PC-9 (cell line): ENCODE results near the gene RTCA. TPM values are rescaled to one million over a fixed set of nuclear protein-coding genes. Genes with fewer than 3 reads are reported as not detected.
"Not testable (repeated sequence)": the region's sequence is repeated elsewhere in the genome, so short reads cannot be mapped to it uniquely, and the experiment has no call there.

Source experiments
- BruUV-seq: library from RNA; stranded (reverse); fragments of 400-500 nt; replicated peaks from 2 replicates; lab custom pipeline; 2021; lab: Mats Ljungman, UMichigan
- CTCF ChIA-PET: fragments of 300-600 bp; sonication (Branson Sonifier 250); formaldehyde crosslinking; loops from one replicate; lab custom pipeline; 2022; ENCODE audit warnings: antibody characterized with exemption; lab: Charles Lee
- POLR2A ChIA-PET: fragments of 300-600 bp; sonication (Branson Sonifier 250); formaldehyde crosslinking; loops from one replicate; lab custom pipeline; 2022; ENCODE audit warnings: antibody characterized with exemption; ENCODE audit not compliant: unreplicated experiment; lab: Charles Lee
- DNase-seq, 2 experiments: peaks; one replicate each; pipeline versions ENCODE4 v3.0.0 to v3.0.0-alpha.2; 2015 to 2022; ENCODE audit warnings: mixed read lengths in 1 of 2
- H2AFZ ChIP-seq: fragments of 200-600 bp; sonication (generic); 2 replicates; pipeline ENCODE4 v1.8.1; 2017; ENCODE audit warnings: antibody characterized with exemption
- H3F3A ChIP-seq: fragments of 200-600 bp; sonication (generic); 2 replicates; pipeline ENCODE4 v1.8.1; 2017; ENCODE audit warnings: antibody characterized with exemption, mild to moderate bottlenecking, low read depth; ENCODE audit not compliant: insufficient read depth
- H3K27ac ChIP-seq: fragments of 200-600 bp; sonication (generic); 2 replicates; pipeline ENCODE4 v1.6.1; 2016; ENCODE audit warnings: mixed run types
- H3K27me3 ChIP-seq: fragments of 200-600 bp; sonication (generic); 2 replicates; pipeline ENCODE4 v1.6.1; 2016; ENCODE audit warnings: low read depth, mixed run types; ENCODE audit not compliant: insufficient read depth
- H3K36me3 ChIP-seq: fragments of 200-600 bp; sonication (generic); 2 replicates; pipeline ENCODE4 v1.6.1; 2016; ENCODE audit warnings: low read depth, mixed run types
- H3K4me1 ChIP-seq: fragments of 200-600 bp; sonication (generic); replicated peaks from 2 replicates; pipeline ENCODE4 v1.6.1; 2016; ENCODE audit warnings: mixed run types; ENCODE audit not compliant: insufficient read depth
- H3K4me2 ChIP-seq: fragments of 200-600 bp; sonication (generic); 2 replicates; pipeline ENCODE4 v1.6.1; 2017; ENCODE audit warnings: mixed run types
- H3K4me3 ChIP-seq: fragments of 200-600 bp; sonication (generic); 2 replicates; pipeline ENCODE4 v1.6.1; 2016; ENCODE audit warnings: mixed run types
- H3K79me2 ChIP-seq: fragments of 200-600 bp; sonication (generic); 2 replicates; pipeline ENCODE4 v1.6.1; 2017; ENCODE audit warnings: low read depth, mixed run types
- H3K9me2 ChIP-seq: fragments of 200-600 bp; sonication (generic); 2 replicates; pipeline ENCODE4 v1.8.1; 2017; ENCODE audit warnings: mild to moderate bottlenecking; ENCODE audit not compliant: insufficient read depth
- H3K9me3 ChIP-seq: fragments of 200-600 bp; sonication (generic); 2 replicates; pipeline ENCODE4 v1.8.1; 2016; ENCODE audit warnings: low read depth; ENCODE audit not compliant: insufficient read depth
- H4K20me1 ChIP-seq: fragments of 200-600 bp; sonication (generic); 2 replicates; pipeline ENCODE4 v1.8.1; 2017; ENCODE audit not compliant: insufficient read depth
- EZH2 ChIP-seq: fragments of 200-600 bp; sonication (generic); IDR thresholded peaks from 2 replicates; pipeline ENCODE4 v1.8.0; 2017; ENCODE audit warnings: antibody characterized with exemption, low read depth
- intact Hi-C: fragments of 100-400 bp; cut with micrococcal nuclease; formaldehyde crosslinking; loops from one replicate; pipeline ENCODE4 v1.10.0; 2022; ENCODE audit not compliant: unreplicated experiment
- total RNA-seq: library from RNA; stranded (reverse); gene quantifications from 2 replicates; pipeline ENCODE4 v1.2.3, GENCODE V29; 2021
- TF ChIP-seq, protein P1 (sequence below): fragments of 200-600 bp; sonication (generic); conservative IDR thresholded peaks from 2 replicates; pipeline ENCODE4 v1.6.1; 2017; ENCODE audit warnings: mixed run types, antibody characterized with exemption, mild to moderate bottlenecking, moderate library complexity

Gene RTCA
- total RNA-seq, 1 experiment from 2014 or later: 38.1 TPM

DNA sequence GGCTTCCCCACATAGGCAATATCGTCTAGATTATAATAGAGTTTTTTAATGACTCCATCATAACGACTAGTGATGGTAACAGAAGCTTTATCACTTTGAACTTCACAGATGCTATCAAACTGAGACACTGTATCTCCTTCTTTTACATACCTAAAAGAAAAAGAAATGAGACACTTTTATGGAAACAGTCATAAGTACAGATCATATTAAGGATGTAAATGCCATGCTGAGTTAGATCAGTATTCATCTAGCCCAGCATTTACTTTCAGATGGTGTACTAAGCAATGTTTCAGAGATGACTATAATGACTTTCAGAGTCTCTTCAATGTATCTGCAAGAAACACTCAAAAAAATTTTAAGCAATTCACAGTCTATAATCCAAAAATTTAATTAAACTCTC, 35.3 kb upstream of the RTCA start:
- Histone ChIP-seq H3K27ac (no peak overlapping the region), H3F3A (no peaks in the 10 kb centered on the region), H3K27me3 (no peaks in the 10 kb centered on the region), H3K4me3 (no peak overlapping the region), H3K9me2 (no peaks in the 10 kb centered on the region), H3K36me3 (peaks cover 27% of the 10 kb centered on the region), H3K4me2 (no peak overlapping the region), H2AFZ (no peak overlapping the region), H3K4me1 (no peaks in the 10 kb centered on the region), H4K20me1 (no peaks in the 10 kb centered on the region; the same call in 1 of the 2 replicates), H3K9me3 (no peaks in the 10 kb centered on the region), H3K79me2 (no peaks in the 10 kb centered on the region)
- TF ChIP-seq EZH2: no peak
- TF ChIP-seq, protein P1, sequence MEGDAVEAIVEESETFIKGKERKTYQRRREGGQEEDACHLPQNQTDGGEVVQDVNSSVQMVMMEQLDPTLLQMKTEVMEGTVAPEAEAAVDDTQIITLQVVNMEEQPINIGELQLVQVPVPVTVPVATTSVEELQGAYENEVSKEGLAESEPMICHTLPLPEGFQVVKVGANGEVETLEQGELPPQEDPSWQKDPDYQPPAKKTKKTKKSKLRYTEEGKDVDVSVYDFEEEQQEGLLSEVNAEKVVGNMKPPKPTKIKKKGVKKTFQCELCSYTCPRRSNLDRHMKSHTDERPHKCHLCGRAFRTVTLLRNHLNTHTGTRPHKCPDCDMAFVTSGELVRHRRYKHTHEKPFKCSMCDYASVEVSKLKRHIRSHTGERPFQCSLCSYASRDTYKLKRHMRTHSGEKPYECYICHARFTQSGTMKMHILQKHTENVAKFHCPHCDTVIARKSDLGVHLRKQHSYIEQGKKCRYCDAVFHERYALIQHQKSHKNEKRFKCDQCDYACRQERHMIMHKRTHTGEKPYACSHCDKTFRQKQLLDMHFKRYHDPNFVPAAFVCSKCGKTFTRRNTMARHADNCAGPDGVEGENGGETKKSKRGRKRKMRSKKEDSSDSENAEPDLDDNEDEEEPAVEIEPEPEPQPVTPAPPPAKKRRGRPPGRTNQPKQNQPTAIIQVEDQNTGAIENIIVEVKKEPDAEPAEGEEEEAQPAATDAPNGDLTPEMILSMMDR: no peak
- ChIA-PET CTCF (no interaction called here), POLR2A (no interaction called here)
- intact Hi-C loops: no loop called here
- no peak for DNase-seq
- BruUV-seq: no TSS peak

DNA sequence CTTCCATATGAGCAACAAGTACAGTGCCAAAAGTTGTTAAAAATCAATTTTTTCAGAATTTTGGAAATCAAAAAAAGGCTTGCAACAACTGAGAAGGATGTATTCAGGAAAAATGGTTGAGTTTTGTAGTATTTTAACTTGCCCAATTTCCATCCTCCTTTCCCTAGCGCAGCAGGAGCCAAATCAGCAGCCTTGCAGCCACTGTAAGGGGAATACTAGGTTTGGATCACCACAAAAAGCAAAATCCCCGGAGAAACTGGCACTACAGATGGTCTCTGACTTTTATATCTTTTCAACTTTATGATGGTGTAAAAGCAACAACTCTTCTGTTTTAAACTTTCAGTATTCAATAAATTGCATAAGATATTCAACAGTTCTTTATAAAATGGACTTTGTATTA, 34.3 kb upstream of the RTCA start:
- ChIA-PET POLR2A (no interaction called here), CTCF (no interaction called here)
- Histone ChIP-seq H3K9me2 (no peaks in the 10 kb centered on the region), H4K20me1 (no peaks in the 10 kb centered on the region; the same call in 1 of the 2 replicates), H3K36me3 (peaks cover 27% of the 10 kb centered on the region), H3F3A (no peaks in the 10 kb centered on the region), H3K4me1 (no peaks in the 10 kb centered on the region), H3K79me2 (no peaks in the 10 kb centered on the region), H2AFZ (no peak overlapping the region), H3K9me3 (no peaks in the 10 kb centered on the region), H3K4me3 (no peak overlapping the region), H3K27ac (no peak overlapping the region), H3K27me3 (no peaks in the 10 kb centered on the region), H3K4me2 (no peak overlapping the region)
- TF ChIP-seq EZH2: no peak
- TF ChIP-seq, protein P1: no peak
- intact Hi-C loops: no loop called here
- DNase-seq: no peak
- BruUV-seq: no TSS peak

DNA sequence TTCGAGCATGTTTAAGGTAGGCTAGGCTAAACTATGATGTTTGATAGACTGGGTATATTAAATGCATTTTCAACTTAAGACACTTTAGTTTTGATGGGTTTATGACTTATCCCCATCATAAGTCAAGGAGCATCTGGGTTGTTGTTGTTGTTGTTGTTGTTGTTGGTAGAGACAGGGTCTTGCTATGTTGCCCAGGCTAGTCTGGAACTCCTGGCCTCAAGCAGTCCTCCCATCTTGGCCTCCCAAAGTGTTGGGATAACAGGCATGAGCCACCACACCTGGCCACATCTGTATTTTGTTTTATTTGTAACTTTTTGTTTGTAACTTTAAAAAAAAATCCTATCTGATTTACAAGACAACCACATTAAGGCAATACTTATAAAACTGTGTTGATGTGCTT, 33.9 kb upstream of the RTCA start:
- BruUV-seq: no TSS peak
- H3K27ac ChIP-seq: no peak overlapping the region
- POLR2A ChIA-PET: no interaction called here
- H4K20me1 ChIP-seq: no peaks in the 10 kb centered on the region; the same call in 1 of the 2 replicates
- no peak for TF ChIP-seq EZH2
- no peaks in the 10 kb centered on the region for H3K9me2 ChIP-seq
- no peaks in the 10 kb centered on the region for H3F3A ChIP-seq
- no peak overlapping the region for H2AFZ ChIP-seq
- peaks cover 27% of the 10 kb centered on the region for H3K36me3 ChIP-seq
- H3K4me1 ChIP-seq: no peaks in the 10 kb centered on the region
- no peaks in the 10 kb centered on the region for H3K79me2 ChIP-seq
- CTCF ChIA-PET: no interaction called here
- H3K27me3 ChIP-seq: no peaks in the 10 kb centered on the region
- H3K4me2 ChIP-seq: no peak overlapping the region
- H3K9me3 ChIP-seq: no peaks in the 10 kb centered on the region
- H3K4me3 ChIP-seq: no peak overlapping the region
- no peak for DNase-seq
- intact Hi-C loops: no loop called here

DNA sequence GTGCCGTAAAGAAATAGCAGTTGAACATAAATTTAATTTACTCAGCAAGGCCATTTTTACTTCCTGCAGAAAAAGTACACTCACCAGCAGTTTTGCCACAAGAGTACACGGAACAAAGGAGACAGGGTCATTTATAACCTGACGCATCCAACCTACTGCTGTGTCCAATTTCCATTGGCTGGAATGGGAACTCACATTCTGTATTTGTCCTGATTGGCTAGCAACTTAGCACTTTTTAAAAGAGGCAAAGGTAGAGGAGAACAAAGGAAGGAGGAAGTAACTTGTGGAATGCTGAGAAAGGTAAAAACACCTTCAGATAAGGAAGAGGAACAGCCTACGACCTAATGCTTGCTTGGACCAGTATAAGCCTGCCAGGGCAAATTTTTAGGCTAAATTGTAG, 32.5 kb upstream of the RTCA start:
- intact Hi-C loops, POLR2A ChIA-PET, H3K4me1 ChIP-seq, DNase-seq, H2AFZ ChIP-seq, CTCF ChIA-PET, H3K9me2 ChIP-seq, BruUV-seq, H3K79me2 ChIP-seq, H4K20me1 ChIP-seq, H3K27me3 ChIP-seq, H3K4me3 ChIP-seq, H3F3A ChIP-seq, H3K27ac ChIP-seq, H3K4me2 ChIP-seq, H3K9me3 ChIP-seq: not testable (repeated sequence)
- peaks cover 20% of the 10 kb centered on the region; the same call in 1 of the 2 replicates for H3K36me3 ChIP-seq
